Mesenchymal stem cell (in vitro differentiated cells and primary cell): ENCODE measurements around the gene ASAP2.

Experiments
- DNase-seq: peaks from one replicate; pipeline ENCODE4 v3.0.0-alpha.2; 2013
- H2AFZ ChIP-seq: one replicate; pipeline ENCODE4 v1.6.1; 2013; ENCODE audit warnings: low read depth, mild to moderate bottlenecking, control low read depth, inconsistent platforms, low read length, moderate library complexity
- H2AK5ac ChIP-seq: 2 replicates; pipeline ENCODE4 v1.6.1; 2013; ENCODE audit warnings: low read length, moderate library complexity, mild to moderate bottlenecking, inconsistent platforms; ENCODE audit not compliant: severe bottlenecking
- H2BK120ac ChIP-seq: one replicate; pipeline ENCODE4 v1.6.1; 2013; ENCODE audit warnings: low read depth, mild to moderate bottlenecking, inconsistent platforms, low read length, moderate library complexity
- H2BK12ac ChIP-seq, 2 experiments: one replicate each; pipeline ENCODE4 v1.6.1; 2013; ENCODE audit warnings: inconsistent platforms in 2 of 2, low read length in 2 of 2, mild to moderate bottlenecking in 2 of 2, moderate library complexity in 2 of 2, control low read depth in 1 of 2
- H2BK15ac ChIP-seq: one replicate; pipeline ENCODE4 v1.6.1; 2013; ENCODE audit warnings: mild to moderate bottlenecking, low read depth, inconsistent platforms; ENCODE audit not compliant: poor library complexity, severe bottlenecking
- H2BK5ac ChIP-seq: 2 replicates; pipeline ENCODE4 v1.6.1; 2013; ENCODE audit warnings: low read depth, mild to moderate bottlenecking, low read length, control low read depth, inconsistent platforms; ENCODE audit not compliant: poor library complexity, severe bottlenecking
- H3K14ac ChIP-seq, 2 experiments: one replicate each; pipeline ENCODE4 v1.6.1; 2013; ENCODE audit warnings: inconsistent platforms in 2 of 2, low read length in 2 of 2, control low read depth in 1 of 2, mild to moderate bottlenecking in 1 of 2, moderate library complexity in 1 of 2
- H3K18ac ChIP-seq, 2 experiments: one replicate each; pipeline ENCODE4 v1.6.1; 2013; ENCODE audit warnings: inconsistent platforms in 2 of 2, low read length in 2 of 2, control low read depth in 1 of 2, low read depth in 1 of 2, mild to moderate bottlenecking in 1 of 2
- H3K23ac ChIP-seq, 2 experiments: one replicate each; pipeline ENCODE4 v1.6.1; 2013; ENCODE audit warnings: inconsistent platforms in 2 of 2, low read length in 2 of 2, mild to moderate bottlenecking in 2 of 2, moderate library complexity in 2 of 2, control low read depth in 1 of 2
- H3K27ac ChIP-seq: 2 replicates; pipeline ENCODE4 v1.5.1; 2013; ENCODE audit warnings: mild to moderate bottlenecking, moderate library complexity, low read length, control low read depth, inconsistent platforms; ENCODE audit not compliant: poor library complexity, severe bottlenecking
- H3K27me3 ChIP-seq, 2 experiments: 2 replicates each; pipeline versions ENCODE4 v1.6.1 to v1.7.0; 2013; ENCODE audit warnings: low read length in 2 of 2, mild to moderate bottlenecking in 2 of 2, moderate library complexity in 2 of 2, control low read depth in 1 of 2, inconsistent platforms in 1 of 2; ENCODE audit not compliant: control insufficient read depth in 1 of 2, insufficient read depth in 1 of 2
- H3K36me3 ChIP-seq, 2 experiments: 2 replicates each; pipeline versions ENCODE4 v1.6.1 to v1.7.0; 2013; ENCODE audit warnings: low read length in 2 of 2, control low read depth in 1 of 2, inconsistent platforms in 1 of 2, low read depth in 1 of 2, mild to moderate bottlenecking in 1 of 2; ENCODE audit not compliant: insufficient read depth in 2 of 2, control insufficient read depth in 1 of 2
- H3K4ac ChIP-seq, 2 experiments: one replicate each; pipeline ENCODE4 v1.6.1; 2013; ENCODE audit warnings: inconsistent platforms in 2 of 2, low read length in 2 of 2, mild to moderate bottlenecking in 2 of 2, moderate library complexity in 2 of 2, control low read depth in 1 of 2, low read depth in 1 of 2
- H3K4me1 ChIP-seq: 2 replicates; pipeline ENCODE4 v1.6.1; 2013; ENCODE audit warnings: low read depth, low read length, control low read depth; ENCODE audit not compliant: control insufficient read depth, insufficient read depth
- H3K4me2 ChIP-seq: 2 replicates; pipeline ENCODE4 v1.6.1; 2013; ENCODE audit warnings: low read length, mild to moderate bottlenecking, inconsistent platforms; ENCODE audit not compliant: poor library complexity, severe bottlenecking
- H3K4me3 ChIP-seq, 2 experiments: 2 replicates each; pipeline versions ENCODE4 v1.5.1 to v1.7.0; 2013; ENCODE audit warnings: low read length in 2 of 2, mild to moderate bottlenecking in 2 of 2, control low read depth in 1 of 2, low read depth in 1 of 2; ENCODE audit not compliant: insufficient read depth in 1 of 2
- H3K79me1 ChIP-seq: replicated peaks from 2 replicates; pipeline ENCODE4 v1.6.1; 2013; ENCODE audit warnings: mild to moderate bottlenecking, control low read depth, low read length, inconsistent platforms; ENCODE audit not compliant: poor library complexity, severe bottlenecking
- H3K9ac ChIP-seq: 2 replicates; pipeline ENCODE4 v1.7.0; 2013; ENCODE audit warnings: mild to moderate bottlenecking, low read length, moderate library complexity
- H3K9me3 ChIP-seq: 2 replicates; pipeline ENCODE4 v1.7.0; 2013; ENCODE audit warnings: mild to moderate bottlenecking, low read length; ENCODE audit not compliant: control insufficient read depth
- H4K8ac ChIP-seq: one replicate; pipeline ENCODE4 v1.6.1; 2013; ENCODE audit warnings: inconsistent platforms, mild to moderate bottlenecking, low read length, moderate library complexity
- H4K91ac ChIP-seq: one replicate; pipeline ENCODE4 v1.6.1; 2013; ENCODE audit warnings: mild to moderate bottlenecking, low read length, inconsistent platforms
- WGBS: methylation state at CpG from one replicate; pipeline ENCODE4 v1.1.7; 2013; ENCODE audit warnings: mixed read lengths; 5-methylcytosine and 5-hydroxymethylcytosine counted together

Gene ASAP2

GRCh38 chr2:9169349-9170107 lies 37.1 kb upstream of the ASAP2 start:
- Histone ChIP-seq H3K4me1 (peaks cover 8% of the 10 kb centered on the region), H2BK15ac (no peak overlapping the region), H3K79me1 (no peaks in the 10 kb centered on the region), H2AFZ (no peak overlapping the region), H2AK5ac (no peak overlapping the region), H4K91ac (no peak overlapping the region), H3K4me3 (no peak overlapping the region), H3K9ac (no peak overlapping the region), H2BK120ac (no peak overlapping the region), H3K14ac (no peak overlapping the region), H3K4ac (no peak overlapping the region), H3K27ac (no peak overlapping the region), H2BK5ac (no peak overlapping the region), H3K27me3 (no peaks in the 10 kb centered on the region), H3K4me2 (no peak overlapping the region), H2BK12ac (no peak overlapping the region), H3K9me3 (no peaks in the 10 kb centered on the region), H3K23ac (no peak overlapping the region), H3K18ac (no peak overlapping the region), H3K36me3 (no peaks in the 10 kb centered on the region), H4K8ac (no peak overlapping the region)
- WGBS = 97% methylated on average over 8 of the region's 9 CpGs
- DNase-seq = no peak

- peak; percentile 23 for DNase-seq
- Histone ChIP-seq H3K9ac (no peak overlapping the region), H2BK5ac (no peak overlapping the region), H3K36me3 (no peaks in the 10 kb centered on the region), H3K9me3 (no peaks in the 10 kb centered on the region), H2AK5ac (no peak overlapping the region), H3K4me1 (peaks cover 11% of the 10 kb centered on the region), H2BK120ac (no peak overlapping the region), H3K23ac (no peak overlapping the region), H3K4me2 (no peak overlapping the region), H4K8ac (no peak overlapping the region), H2BK12ac (no peak overlapping the region), H2AFZ (no peak overlapping the region), H3K79me1 (no peaks in the 10 kb centered on the region), H4K91ac (no peak overlapping the region), H3K4me3 (no peak overlapping the region), H3K18ac (no peak overlapping the region), H2BK15ac (no peak overlapping the region), H3K27ac (no peak overlapping the region), H3K14ac (no peak overlapping the region), H3K27me3 (no peaks in the 10 kb centered on the region), H3K4ac (no peak overlapping the region)
- WGBS = 77% methylated on average over 7 of the region's 8 CpGs
These were observed 36.0 kb upstream of the ASAP2 start for GRCh38 chr2:9170458-9171130.

- Histone ChIP-seq H3K79me1 (no peaks in the 10 kb centered on the region), H3K4me1 (peaks cover 14% of the 10 kb centered on the region), H3K27me3 (no peaks in the 10 kb centered on the region), H3K9ac (no peak overlapping the region), H3K14ac (no peak overlapping the region), H3K23ac (no peak overlapping the region), H3K4ac (no peak overlapping the region), H3K4me2 (peak overlapping the region; percentile 10), H3K27ac (peak overlapping the region; percentile 70), H2BK12ac (no peak overlapping the region), H4K8ac (peak overlapping the region; percentile 56), H4K91ac (no peak overlapping the region), H3K4me3 (no peak overlapping the region), H2AK5ac (no peak overlapping the region), H2BK120ac (no peak overlapping the region), H2BK15ac (no peak overlapping the region), H3K9me3 (no peaks in the 10 kb centered on the region), H3K36me3 (no peaks in the 10 kb centered on the region), H2BK5ac (no peak overlapping the region), H3K18ac (peak overlapping the region in 1 of 2 experiments; percentile 52), H2AFZ (no peak overlapping the region)
- DNase-seq = peak; percentile 96
- WGBS = 11% methylated on average over 10 of the region's 10 CpGs
These were observed 31.7 kb upstream of the ASAP2 start for GRCh38 chr2:9174771-9175437.
